HG03175 (cell line): Measurements from ENCODE around the gene OCLN.
"Not testable (repeated sequence)": the region's sequence is repeated elsewhere in the genome, so short reads cannot be mapped to it uniquely, and the experiment has no call there.

ENCODE experiments used
- ATAC-seq: cut with Tn5 transposase; IDR thresholded peaks from one replicate; pipeline ENCODE4 v1.9.1; 2021; ENCODE audit warnings: mild to moderate bottlenecking, moderate library complexity; ENCODE audit not compliant: unreplicated experiment

The OCLN gene

DNA sequence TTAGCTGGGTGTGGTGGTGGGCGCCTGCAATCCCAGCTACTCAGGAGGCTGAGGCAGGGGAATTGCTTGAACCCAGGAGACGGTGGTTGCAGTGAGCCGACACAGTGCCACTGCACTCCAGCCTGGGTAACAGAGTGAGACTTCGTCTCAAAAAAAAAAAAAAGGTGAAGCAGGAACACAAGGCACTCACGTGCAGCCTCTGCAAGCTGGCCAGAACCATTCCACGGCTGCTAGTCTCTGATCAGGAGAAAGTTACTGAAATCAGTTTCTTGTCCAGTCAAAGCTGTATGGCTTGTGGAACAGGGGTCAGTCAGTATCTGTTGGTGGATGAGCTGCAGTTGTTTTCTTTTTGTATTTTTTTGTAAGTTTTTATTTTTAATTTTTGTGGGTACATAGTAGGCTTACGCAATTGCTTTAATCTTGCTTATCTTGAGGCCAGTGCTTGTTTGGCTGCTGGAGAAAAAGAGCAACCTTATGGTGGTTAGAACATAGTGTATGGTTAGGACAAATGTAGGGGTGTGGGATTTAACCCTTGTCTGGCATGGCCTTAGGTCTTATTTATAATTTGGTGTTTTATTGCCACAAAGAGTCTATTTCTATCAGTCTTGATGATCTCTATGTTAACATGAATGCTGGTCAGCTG is 34.7 kb downstream of the OCLN start:
- ATAC-seq = no peak

DNA sequence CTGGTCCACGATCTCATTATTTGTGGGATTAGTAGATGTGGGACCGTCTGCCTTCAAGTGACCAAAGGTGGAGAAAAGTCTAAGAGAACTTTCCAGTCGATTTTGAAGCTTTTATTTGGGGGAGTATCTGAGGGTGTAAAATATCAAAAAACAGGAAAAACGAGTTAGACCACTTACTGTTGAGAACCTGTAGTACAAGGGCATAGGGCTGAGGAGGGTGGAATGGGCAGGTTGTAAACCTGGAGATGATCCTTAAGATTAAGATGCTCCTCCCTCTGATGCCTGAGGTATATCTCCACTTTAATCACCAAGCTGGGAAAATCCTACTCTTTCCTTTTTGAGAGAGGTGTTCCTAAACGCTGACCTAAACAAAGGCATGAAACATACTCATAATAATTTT is 35.4 kb downstream of the OCLN start:
- no peak for ATAC-seq

DNA sequence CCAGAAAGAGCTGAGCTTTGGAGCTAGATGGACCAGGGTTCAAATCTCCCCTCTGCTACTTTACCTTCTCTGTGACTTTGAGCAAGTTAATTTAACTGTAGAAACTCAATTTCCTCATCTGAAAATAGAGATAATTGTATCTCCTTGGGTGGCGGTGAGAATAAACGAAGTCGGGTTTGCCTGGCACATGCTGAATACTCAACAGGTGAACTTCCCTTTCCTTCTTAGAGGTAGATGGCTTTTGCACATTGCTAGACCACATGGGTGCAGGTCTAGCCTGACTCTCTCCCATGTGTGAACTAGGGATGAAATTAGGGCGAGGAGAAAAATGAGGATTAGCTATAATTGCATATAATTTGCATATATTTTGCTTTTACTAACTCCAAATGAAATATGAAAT is 36.0 kb downstream of the OCLN start:
- no peak for ATAC-seq

DNA sequence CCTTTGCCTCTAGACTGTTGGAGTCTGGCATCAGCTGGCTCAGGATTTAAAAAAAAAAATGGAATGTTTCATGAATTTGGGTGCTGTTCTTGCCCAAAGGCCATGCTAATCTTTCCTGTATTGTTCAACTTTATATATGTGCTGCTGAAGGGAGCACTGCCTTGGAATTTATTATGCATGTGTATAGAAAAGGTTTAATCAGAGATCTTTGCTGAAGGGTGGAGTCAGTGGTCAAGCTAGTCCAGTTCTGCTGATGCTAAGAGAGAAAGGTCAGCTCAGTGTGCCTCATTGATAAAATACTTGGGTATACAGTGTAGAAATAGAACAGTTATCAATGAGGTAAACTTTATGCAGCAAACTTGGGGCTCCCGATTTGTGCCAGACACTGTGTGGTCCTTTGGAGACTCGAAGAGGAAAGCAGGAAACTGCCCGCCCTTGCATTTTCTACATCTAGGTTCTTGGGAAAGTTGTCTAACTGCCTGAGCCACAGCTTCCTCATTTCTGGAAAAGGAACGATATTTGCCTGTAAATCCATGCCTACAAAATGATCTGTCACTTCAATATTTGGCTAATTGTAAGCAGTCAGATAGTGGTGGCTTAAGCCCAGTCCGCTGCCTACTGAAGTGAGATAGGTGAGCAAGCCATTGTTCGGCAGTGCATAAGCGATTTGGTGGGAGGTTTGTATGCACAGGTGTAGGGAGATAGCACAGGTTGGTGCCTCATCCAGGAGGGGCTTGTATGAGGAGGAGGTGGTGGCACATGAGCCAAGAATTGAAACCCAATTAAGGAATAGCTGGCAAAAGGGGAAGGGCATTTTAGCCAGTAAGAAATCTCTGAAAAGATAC is 38.2 kb downstream of the OCLN start:
- ATAC-seq = no peak

DNA sequence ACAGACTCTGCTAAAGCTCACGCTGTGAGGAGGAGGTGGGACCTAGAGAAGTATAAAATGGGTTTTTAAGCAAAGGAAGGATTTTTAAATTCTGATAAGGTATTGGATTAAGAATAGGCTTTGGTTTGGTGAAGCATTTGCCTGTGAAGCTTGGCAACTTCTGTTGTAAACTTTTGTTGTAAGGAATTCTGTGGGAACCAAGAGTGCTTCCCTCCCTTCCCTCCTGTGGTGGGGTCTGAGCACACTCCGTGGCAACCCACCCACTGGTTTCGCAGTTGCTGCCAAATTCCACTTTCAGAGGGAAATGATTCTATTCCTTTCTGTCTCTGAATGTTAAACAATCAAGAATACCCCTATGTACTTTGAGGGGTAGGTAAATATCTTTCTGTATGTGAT is 38.8 kb downstream of the OCLN start:
- no peak for ATAC-seq

DNA sequence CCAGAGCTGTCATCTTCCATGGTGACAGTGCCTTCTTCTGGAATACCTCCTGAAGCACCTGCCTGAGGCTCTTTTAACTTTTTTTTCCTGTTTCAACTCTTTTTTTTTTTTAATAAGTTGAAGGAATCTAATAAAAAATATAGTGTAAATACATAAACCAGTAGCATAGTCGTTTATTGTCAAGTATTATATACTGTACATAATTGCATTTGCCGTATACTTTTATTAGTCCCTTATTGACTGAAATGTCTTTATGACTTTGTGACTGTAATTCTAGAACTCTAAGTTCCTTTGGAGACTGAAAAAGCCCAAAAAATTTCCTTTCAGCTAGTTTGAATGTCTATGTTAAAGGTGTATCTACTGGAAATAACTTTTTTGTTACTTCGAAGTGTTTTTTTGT is 45.3 kb downstream of the OCLN start:
- not testable (repeated sequence) for ATAC-seq

DNA sequence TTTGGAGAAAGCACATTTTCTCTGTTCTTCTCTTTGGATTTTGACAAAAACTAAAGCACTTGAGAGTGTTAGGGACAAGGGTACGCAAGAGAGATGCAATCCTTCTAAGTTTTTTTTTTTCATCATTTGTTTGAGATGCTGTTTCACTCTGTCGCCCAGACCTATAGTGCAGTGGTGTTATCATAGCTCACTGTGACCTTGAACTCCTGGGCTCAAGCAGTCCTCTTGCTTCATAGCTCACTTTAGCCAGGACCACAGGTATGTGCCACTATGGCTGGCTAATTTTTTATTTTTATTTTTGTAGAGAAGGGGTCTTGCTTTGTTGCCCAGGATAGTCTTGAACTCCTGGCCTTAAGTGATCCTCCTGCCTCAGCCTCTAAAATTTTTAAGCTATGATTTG is 46.1 kb downstream of the OCLN start:
- not testable (repeated sequence) for ATAC-seq

DNA sequence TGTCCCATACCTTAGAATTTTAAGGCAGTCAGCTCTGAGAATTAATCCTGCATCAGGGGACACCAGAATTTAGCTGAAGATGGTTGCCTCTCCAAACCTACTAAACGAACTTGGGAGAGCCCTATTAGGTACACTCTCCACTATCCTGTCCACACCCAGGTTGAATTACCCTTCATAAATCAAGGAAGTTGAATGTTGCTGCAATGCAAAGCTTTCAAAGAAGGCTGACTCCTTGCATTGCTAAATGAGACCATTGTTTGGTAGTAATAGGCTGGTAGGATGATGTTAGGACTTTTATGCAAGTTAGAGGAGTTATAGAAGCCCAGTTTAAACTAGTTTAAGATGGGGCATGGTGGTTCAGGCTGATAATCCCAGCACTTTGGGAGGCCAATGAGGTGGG is 48.8 kb downstream of the OCLN start:
- not testable (repeated sequence) for ATAC-seq

DNA sequence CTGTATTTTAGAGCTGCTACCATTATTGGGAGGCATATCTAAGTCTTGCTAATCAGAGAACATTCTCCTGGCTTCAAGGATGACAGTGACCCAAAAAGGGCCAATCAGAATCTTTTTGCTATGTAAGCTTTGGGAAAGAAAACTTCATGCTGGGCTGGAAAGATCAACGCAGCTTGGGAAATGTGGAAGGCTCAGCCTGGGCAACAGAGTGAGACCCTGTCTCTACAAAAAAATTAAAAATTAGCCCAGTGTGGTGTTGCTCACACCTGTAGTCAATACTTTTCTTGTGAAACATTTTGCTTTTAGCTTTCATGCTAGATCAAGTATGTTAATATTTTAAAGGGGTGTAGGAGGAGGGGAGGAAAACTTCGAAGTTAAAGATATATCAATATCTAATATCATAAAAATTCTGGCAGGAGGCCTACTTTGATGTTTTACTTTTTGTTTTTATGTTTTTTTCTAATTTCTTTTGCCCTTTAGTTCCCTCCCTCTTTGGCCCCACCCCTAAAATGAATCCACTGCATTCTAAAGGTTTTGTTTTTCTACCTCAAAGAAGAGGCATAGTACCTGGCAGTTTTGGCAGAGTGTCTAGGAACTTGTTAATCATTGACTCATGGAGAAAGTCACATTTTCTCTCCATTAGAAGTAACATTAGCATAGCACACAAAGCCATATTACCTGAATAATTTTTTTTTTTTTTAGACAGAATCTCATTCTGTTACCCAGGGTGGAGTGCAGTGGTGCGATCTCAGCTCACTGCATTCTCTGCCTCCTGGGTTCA is 50.4 kb downstream of the OCLN start:
- ATAC-seq = not testable (repeated sequence)

DNA sequence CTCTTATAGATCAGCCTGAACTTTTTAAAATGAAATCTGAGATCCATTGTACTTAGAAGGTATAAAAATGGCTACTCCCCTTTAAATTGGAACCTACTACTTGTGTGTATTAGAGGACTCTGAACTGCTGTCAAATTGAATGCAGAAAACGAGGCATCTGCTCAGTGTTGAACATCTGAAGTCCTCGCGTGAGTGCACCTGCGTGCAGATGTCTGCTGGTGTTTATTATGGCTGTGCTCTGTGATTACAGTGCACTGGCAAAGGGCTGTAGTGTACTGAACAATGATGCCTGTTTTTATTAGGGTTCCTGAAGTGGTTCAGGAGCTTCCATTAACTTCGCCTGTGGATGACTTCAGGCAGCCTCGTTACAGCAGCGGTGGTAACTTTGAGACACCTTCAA is 52.0 kb downstream of the OCLN start:
- ATAC-seq = not testable (repeated sequence)

DNA sequence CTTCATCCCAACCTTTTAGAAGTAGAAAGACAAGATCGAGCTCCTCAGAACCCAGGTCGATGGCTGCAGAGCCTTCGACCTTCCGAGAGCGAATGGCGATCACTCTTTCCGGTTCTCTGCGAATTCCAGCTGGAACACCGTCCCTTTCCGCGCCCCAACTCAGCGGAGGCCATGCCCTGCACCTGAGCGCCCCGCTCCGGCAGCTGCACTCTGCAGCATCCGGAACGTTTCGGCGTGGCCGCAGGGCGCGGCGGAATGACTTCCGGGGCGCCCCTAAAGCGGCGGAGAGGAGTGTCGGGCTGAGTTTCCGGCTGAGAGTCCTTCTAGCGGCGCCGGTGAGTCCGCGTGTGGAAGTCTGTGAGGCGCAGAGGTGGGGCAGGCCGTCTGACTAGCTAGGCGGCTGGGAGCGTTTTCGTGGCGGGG is 67.3 kb downstream of the OCLN start, which contains the start of gene GTF2H2C:
Gene GTF2H2C (plus strand): TSS at position 284 of the 423 bp plus-strand sequence. CDS start 4,942 bp downstream, outside the sequence.
- ATAC-seq = peak; percentile 98

DNA sequence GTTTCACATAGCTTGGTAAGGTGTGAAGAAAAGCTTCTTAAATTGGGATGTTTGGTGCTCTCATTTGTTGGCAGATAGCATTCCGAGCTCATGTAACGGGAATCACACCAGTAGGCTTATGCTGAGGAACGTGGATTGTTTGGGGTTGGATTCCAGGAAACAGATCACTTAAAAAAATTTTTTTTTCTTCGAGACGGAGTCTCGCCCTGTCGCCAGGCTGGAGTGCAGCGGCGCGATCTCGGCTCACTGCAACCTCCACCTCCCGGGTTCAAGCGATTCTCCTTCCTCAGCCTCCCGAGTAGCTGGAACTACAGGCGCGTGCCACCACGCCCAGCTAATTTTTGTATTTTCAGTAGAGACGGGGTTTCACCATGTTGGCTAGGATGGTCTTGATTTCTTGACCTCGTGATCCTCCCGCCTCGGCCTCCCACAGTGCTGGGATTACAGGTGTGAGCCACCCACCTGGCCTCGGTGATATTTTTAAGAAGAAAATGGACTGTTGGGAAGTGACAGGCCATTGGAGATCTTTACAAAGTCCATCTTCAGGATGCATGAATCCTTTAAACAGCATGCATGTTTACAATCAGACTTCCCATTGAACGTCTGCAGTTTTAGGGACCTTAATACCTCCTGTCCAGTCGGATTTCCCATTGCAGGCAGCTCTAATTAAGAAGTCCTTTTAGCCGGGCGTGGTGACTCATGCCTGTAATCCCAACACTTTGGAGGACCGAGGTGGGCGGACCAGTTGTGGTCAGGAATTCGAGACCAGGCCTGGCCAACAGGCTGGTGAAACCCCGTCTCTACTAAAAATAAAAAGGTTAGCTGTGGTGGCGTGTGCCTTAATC is 68.2 kb downstream of the OCLN start:
- not testable (repeated sequence) for ATAC-seq

DNA sequence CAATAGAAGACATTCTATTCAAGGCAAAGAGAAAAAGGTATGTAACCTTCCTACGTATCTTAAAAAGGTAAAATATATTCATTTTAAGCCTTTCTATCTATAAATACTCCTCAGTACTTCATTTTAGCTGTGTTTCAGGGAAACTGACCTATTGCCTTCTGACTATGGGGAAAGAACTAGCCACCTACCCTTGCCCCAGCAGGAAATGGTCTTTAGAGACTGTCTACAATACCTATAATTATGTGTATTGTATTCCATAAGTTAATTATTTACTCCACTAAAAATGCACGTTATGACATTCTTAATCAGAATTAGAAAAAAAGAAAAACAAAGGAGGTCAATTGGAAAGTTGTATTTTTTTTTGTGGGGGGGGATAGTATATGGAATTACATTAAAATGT is 73.6 kb downstream of the OCLN start:
- ATAC-seq = not testable (repeated sequence)

DNA sequence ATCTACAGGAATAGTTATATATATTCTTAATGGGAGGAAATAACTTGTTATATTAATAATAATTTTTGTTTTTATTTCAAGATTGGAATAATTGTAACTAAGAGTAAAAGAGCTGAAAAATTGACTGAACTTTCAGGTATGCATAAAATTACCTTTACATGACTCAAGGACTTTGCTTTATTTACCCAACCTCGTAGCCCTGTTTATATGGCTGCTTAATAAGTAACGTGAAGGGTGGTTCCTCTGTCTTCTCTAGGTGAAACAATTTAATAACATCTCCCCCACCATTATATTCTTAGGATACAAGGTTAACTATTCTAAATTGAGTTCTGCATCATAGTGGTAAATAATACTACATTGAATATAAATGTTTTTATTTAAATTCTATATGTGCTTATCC is 75.5 kb downstream of the OCLN start:
- not testable (repeated sequence) for ATAC-seq

DNA sequence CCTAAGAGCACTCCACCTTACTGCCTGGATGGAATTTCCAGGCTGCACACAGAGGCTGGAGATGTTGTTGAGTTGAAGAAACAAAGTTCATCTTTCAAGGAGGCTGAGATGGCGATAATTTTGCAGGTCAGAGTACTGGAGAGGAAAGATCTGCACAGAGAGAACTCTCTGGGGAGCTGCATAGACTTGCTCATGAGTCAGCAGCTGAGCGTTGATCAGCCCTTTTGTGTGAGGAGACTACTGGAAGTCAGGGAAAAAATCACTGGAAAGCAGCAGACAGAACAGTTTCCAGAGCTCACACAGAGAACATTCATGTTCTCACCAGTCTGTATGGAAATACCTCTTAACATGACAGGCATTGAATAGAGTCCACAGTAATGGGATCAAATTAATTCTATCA is 90.8 kb downstream of the OCLN start:
- ATAC-seq = not testable (repeated sequence)

DNA sequence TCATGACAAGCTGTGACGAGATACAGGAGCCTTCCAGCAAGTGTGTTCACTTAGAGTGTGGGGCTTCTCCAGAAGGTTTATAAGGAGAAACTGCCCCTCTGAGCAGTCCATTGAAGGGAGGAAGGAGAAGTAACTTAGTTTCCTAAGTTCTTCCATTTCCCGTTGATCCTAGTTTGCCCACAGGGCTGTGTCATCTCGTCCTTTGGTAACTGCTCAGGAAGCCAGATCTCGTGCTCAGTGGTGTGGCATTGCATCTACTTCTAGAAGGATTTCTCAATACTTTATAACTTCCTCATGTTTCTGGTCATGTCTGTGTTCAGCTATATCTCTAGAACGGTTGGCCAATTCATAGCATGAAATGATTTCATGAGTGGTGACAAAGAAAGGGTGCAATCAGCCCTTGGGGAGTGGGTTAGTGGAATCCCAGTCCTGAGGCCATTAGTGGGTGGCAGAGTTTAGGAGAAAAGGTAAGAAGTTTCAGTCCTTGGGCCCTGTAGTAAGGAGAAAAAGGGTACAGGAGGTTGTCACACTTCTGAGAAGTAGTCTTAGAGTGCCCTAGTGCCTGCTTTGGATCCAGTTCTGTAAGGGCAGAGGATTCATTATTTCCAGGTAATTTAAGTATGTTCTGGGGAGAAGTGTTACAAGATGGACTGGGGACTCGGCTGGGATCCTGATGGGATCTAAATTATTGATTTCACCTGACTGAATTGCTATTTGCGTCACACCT is 103.7 kb downstream of the OCLN start:
- not testable (repeated sequence) for ATAC-seq

DNA sequence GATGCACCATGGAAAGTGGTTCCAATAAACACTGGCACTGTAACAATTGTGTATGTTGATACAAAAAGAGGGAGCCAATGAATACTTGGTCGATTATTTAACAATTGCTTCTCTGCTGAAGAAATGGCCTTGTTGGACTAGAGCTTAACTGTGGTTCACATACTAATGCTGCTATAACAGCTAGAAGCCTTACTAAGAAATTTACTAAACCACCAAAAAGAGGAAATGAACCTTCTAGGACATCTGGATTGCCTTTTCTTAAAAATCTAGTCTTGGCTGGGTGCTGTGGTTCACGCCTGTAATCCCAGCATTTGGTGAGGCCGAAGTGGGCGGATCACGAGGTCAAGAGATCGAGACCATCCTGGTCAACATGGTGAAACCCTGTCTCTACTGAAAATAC is 109.4 kb downstream of the OCLN start:
- peak; percentile 96 for ATAC-seq

DNA sequence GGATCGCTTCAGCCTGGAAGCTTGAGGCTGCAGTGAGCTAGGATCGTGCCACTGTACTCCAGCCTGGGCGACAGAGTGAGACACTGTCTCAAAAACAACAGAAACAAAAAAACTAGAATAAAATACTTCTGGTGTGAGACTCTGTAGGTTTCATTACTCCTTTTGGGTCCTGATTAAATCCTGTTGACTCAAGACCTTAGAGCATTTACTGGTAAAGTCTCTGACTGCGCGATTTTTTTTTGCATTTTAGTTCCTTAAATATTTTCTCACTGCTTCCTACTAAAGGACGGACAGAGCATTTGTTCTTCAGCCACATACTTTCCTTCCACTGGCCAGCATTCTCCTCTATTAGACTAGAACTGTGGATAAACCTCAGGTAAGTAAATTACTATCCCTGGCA is 114.2 kb downstream of the OCLN start:
- not testable (repeated sequence) for ATAC-seq
